DOHH2 (cell line): Measurements from ENCODE around the gene TMEM212.

Experiments used
- EZH2phosphoT487 ChIP-seq: fragments of 200-600 bp; sonication (generic); IDR thresholded peaks from 2 replicates; pipeline ENCODE4 v1.6.1; 2017; ENCODE audit warnings: borderline replicate concordance, mild to moderate bottlenecking, antibody characterized with exemption, low read length, moderate library complexity, mixed read lengths
- TF ChIP-seq, protein P1 (sequence below): fragments of 200-600 bp; sonication (generic); IDR thresholded peaks from one replicate; pipeline ENCODE4 v1.5.1; 2014; ENCODE audit warnings: antibody characterized with exemption, mild to moderate bottlenecking, low read depth, low read length; ENCODE audit not compliant: poor library complexity, severe bottlenecking

DNA sequence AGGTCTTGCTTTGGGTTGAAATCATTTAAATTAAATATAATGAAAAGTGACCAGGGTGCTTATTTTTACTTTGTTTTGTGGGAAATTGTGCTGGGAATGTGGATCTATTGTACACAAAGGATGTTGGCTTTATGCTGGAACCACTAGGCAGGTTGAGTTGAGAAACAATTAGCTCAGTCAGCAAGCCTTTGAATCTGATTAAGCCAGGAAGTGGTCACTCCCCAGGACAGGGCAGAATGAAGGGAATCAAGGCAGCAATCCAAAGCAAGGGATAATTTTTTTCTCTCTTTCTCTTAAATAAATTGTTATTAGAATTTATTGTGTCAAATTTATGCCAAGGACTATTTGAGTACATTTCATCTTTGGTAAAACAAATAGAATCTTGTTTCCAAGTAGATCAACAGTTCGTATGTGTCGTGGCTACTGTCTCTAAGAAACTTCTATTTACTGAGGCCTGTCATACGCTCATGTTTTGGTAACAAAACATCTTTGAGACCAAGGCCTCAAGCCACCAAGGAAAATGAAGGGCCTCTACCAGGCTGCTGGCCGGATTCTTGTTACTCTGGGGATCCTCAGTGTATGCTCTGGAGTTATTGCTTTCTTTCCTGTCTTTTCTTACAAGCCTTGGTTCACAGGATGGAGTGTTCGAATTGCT is at the start of gene TMEM212:
- TF ChIP-seq, protein P1, sequence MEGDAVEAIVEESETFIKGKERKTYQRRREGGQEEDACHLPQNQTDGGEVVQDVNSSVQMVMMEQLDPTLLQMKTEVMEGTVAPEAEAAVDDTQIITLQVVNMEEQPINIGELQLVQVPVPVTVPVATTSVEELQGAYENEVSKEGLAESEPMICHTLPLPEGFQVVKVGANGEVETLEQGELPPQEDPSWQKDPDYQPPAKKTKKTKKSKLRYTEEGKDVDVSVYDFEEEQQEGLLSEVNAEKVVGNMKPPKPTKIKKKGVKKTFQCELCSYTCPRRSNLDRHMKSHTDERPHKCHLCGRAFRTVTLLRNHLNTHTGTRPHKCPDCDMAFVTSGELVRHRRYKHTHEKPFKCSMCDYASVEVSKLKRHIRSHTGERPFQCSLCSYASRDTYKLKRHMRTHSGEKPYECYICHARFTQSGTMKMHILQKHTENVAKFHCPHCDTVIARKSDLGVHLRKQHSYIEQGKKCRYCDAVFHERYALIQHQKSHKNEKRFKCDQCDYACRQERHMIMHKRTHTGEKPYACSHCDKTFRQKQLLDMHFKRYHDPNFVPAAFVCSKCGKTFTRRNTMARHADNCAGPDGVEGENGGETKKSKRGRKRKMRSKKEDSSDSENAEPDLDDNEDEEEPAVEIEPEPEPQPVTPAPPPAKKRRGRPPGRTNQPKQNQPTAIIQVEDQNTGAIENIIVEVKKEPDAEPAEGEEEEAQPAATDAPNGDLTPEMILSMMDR, result no peak
- TF ChIP-seq EZH2phosphoT487, result no peak
